Right lobe of liver (tissue), 6 donors: Measurements from ENCODE around the gene CACNA2D3. TPM values are rescaled to one million over a fixed set of nuclear protein-coding genes. Genes with fewer than 3 reads are reported as not detected.
A peak's percentile ranks its signal among the peaks of the same experiment; 100 is the strongest.

Experiments
- ATAC-seq, 4 donors: fragments of 200-7000 bp; cut with Tn5 transposase; one replicate each; pipeline ENCODE4 v1.9.1; 2020; ENCODE audit warnings: mild to moderate bottlenecking in 4 of 4, moderate library complexity in 4 of 4
- DNase-seq, 3 donors: peaks; one replicate each; pipeline ENCODE4 v3.0.0-alpha.2; 2020
- H3K27ac ChIP-seq, 3 donors: fragments of 200-600 bp; one replicate each; pipeline ENCODE4 v1.8.0; 2022
- H3K27me3 ChIP-seq, 2 donors: fragments of 200-600 bp; one replicate each; pipeline ENCODE4 v1.8.0; 2022
- H3K36me3 ChIP-seq, 4 donors: fragments of 200-600 bp; sonication (generic) in 1 of 4; one replicate each; pipeline versions ENCODE4 v1.5.1 to v1.8.0; 2017 to 2022; ENCODE audit warnings: control low read depth in 1 of 4
- H3K4me1 ChIP-seq, 4 donors: fragments of 200-600 bp; sonication (generic) in 1 of 4; one replicate each; pipeline versions ENCODE4 v1.5.1 to v1.8.0; 2017 to 2022; ENCODE audit warnings: control low read depth in 1 of 4
- H3K4me3 ChIP-seq, 3 donors: fragments of 200-600 bp; one replicate each; pipeline ENCODE4 v1.8.0; 2022
- H3K9me3 ChIP-seq, 4 donors: fragments of 200-600 bp; sonication (generic) in 1 of 4; one replicate each; pipeline versions ENCODE4 v1.5.1 to v1.8.0; 2017 to 2022; ENCODE audit warnings: control low read depth in 1 of 4
- POLR2A ChIP-seq: fragments of 450-650 bp; IDR thresholded peaks from one replicate; pipeline ENCODE4 v1.6.1; 2017; ENCODE audit warnings: antibody characterized with exemption, mild to moderate bottlenecking
- WGBS: methylation state at CpG from one replicate; pipeline ENCODE4 v1.1.6; 2018; ENCODE audit warnings: low coverage, low lambda C conversion rate; ENCODE audit not compliant: insufficient coverage; ENCODE audit errors: missing lambda C conversion rate; 5-methylcytosine and 5-hydroxymethylcytosine counted together
- intact Hi-C, 2 donors: fragments of 100-400 bp; cut with DNase I; formaldehyde crosslinking; loops; one replicate each; pipeline versions ENCODE4 v1.11.2 to v1.14.1; 2022
- total RNA-seq, 6 experiments: library from RNA; depleted of rRNA in 2 of 6; stranded (reverse); fragments of >200 nt in 2 of 6; fragmentation: NEBNext Ultra II Directional in 3 of 6; extraction: Animal tissue kit (Norgen Biotek cat#: 25700) in 3 of 6; gene quantifications; one replicate each; pipeline versions ENCODE4 v1.1.0 to v1.2.4, GENCODE V29; 2016 to 2023
- TF ChIP-seq, protein P1 (sequence below), 4 donors: fragments of 200-600 bp in 3 of 4; fragments of 450-650 bp in 1 of 4; IDR thresholded peaks; one replicate each; pipeline versions ENCODE4 v1.5.1 to v1.8.0; 2016 to 2022; ENCODE audit warnings: antibody characterized with exemption in 4 of 4, mild to moderate bottlenecking in 2 of 4
- donor health status: DM: no; HTN: yes; CAD: no.
- donor health status: DM: no; HTN: no; CAD: no.
- donor health status: DM: no; HTN: no; CAD: no.
- donor health status: DM: no; HTN: yes; CAD: no.
- donor health status: DM: no; HTN: yes; CAD: no.

CACNA2D3 gene
- total RNA-seq, 6 experiments from 2014 or later = 0.28 to 0.87 TPM; not detected in 4

DNA sequence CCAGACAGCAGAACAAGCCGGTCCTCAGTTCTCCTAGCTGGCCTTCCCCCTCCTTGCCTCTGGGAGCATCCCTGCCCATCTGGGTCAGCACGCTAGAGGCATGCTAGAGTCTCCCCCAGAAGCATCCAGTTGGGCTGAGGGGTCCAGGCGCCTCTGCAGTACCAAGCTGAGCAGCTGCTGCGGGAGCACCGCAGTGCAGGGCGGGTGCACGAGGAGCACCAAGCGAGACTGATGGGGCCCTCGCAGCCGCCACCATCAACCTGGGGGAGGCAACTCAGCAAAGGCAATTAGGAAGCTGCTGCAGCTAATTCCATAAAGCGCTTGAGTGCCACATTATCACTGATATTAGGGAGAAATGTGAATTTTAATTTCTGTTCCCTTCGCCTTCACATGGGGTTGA lies 12.4 kb downstream of the CACNA2D3 start:
- no peak for TF ChIP-seq POLR2A
- TF ChIP-seq, protein P1, sequence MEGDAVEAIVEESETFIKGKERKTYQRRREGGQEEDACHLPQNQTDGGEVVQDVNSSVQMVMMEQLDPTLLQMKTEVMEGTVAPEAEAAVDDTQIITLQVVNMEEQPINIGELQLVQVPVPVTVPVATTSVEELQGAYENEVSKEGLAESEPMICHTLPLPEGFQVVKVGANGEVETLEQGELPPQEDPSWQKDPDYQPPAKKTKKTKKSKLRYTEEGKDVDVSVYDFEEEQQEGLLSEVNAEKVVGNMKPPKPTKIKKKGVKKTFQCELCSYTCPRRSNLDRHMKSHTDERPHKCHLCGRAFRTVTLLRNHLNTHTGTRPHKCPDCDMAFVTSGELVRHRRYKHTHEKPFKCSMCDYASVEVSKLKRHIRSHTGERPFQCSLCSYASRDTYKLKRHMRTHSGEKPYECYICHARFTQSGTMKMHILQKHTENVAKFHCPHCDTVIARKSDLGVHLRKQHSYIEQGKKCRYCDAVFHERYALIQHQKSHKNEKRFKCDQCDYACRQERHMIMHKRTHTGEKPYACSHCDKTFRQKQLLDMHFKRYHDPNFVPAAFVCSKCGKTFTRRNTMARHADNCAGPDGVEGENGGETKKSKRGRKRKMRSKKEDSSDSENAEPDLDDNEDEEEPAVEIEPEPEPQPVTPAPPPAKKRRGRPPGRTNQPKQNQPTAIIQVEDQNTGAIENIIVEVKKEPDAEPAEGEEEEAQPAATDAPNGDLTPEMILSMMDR (IDR thresholded peaks at IDR 0.05) = no peak
- H3K27ac ChIP-seq = no peak overlapping the region
- DNase-seq (no peak), ATAC-seq (no peak)
- H3K9me3 ChIP-seq = no peaks in the 10 kb centered on the region
- H3K4me3 ChIP-seq = no peak overlapping the region
- H3K4me1 ChIP-seq = no peaks in the 10 kb centered on the region
- intact Hi-C loops = no loop called here
- no peaks in the 10 kb centered on the region for H3K27me3 ChIP-seq
- WGBS = no CpG with 5 or more reads among the region's 12 CpGs
- no peaks in the 10 kb centered on the region for H3K36me3 ChIP-seq

DNA sequence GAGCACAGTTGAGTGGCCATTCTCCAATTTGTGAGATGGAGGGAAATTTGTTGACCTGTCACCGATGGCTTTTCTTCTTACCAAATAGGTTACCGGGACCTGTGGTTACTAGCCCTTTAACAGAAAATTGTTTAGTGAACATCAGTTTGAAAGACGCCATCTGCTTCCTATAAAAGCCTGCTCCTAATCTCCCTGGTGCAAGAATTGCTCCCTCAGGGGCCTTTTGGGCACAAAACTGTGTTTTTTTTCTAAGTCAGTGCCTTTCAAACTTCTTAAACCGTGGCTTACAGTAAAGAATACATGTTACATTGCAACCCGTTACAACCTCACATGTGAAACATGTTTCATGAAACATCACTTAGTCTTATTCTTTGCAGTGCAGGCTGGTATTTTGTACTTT lies 15.0 kb downstream of the CACNA2D3 start:
- no peaks in the 10 kb centered on the region for H3K36me3 ChIP-seq
- no peaks in the 10 kb centered on the region for H3K4me1 ChIP-seq
- no peak overlapping the region for H3K4me3 ChIP-seq
- no peak for ATAC-seq
- no peak for DNase-seq
- H3K27ac ChIP-seq = no peak overlapping the region
- TF ChIP-seq POLR2A = no peak
- TF ChIP-seq, protein P1 (IDR thresholded peaks at IDR 0.05) = no peak
- no peaks in the 10 kb centered on the region for H3K9me3 ChIP-seq
- no peaks in the 10 kb centered on the region for H3K27me3 ChIP-seq
- intact Hi-C loops = no loop called here
- 63% methylated on average over 5 of the region's 5 CpGs for WGBS

- intact Hi-C loops = no loop called here
- ATAC-seq = peak; percentile 65 to 81 (median 76)
- TF ChIP-seq POLR2A = no peak
- TF ChIP-seq, protein P1 (IDR thresholded peaks at IDR 0.05) = no peak
Measured at GRCh38 chr3:54138937-54139547, 16.7 kb downstream of the CACNA2D3 start.

GRCh38 chr3:54139630-54140029 lies 17.3 kb downstream of the CACNA2D3 start:
- DNase-seq (no peak), ATAC-seq (no peak)
- intact Hi-C loops = loop anchor here in 1 of 2 donors (10.0 kb wide), 1 partner anchor 235 kb away; no protein-coding TSS in a partner anchor
- 48% methylated on average over 4 of the region's 4 CpGs for WGBS
- H3K27me3 ChIP-seq = no peaks in the 10 kb centered on the region
- H3K4me3 ChIP-seq = no peak overlapping the region
- no peaks in the 10 kb centered on the region for H3K4me1 ChIP-seq
- H3K9me3 ChIP-seq = no peaks in the 10 kb centered on the region
- no peaks in the 10 kb centered on the region for H3K36me3 ChIP-seq
- TF ChIP-seq, protein P1 (IDR thresholded peaks at IDR 0.05) = no peak
- TF ChIP-seq POLR2A = no peak
- no peak overlapping the region for H3K27ac ChIP-seq

More at GRCh38 chr3:54138937-54139547, 16.7 kb downstream of the CACNA2D3 start:
- DNase-seq = no peak
- 44% methylated on average over 9 of the region's 9 CpGs for WGBS
- no peak overlapping the region for H3K27ac ChIP-seq
- no peak overlapping the region for H3K4me3 ChIP-seq
- H3K36me3 ChIP-seq = no peaks in the 10 kb centered on the region
- H3K9me3 ChIP-seq = no peaks in the 10 kb centered on the region
- H3K27me3 ChIP-seq = no peaks in the 10 kb centered on the region
- H3K4me1 ChIP-seq = no peaks in the 10 kb centered on the region
